Measurements from ENCODE around the gene FBXL19.

The FBXL19 gene

DNA sequence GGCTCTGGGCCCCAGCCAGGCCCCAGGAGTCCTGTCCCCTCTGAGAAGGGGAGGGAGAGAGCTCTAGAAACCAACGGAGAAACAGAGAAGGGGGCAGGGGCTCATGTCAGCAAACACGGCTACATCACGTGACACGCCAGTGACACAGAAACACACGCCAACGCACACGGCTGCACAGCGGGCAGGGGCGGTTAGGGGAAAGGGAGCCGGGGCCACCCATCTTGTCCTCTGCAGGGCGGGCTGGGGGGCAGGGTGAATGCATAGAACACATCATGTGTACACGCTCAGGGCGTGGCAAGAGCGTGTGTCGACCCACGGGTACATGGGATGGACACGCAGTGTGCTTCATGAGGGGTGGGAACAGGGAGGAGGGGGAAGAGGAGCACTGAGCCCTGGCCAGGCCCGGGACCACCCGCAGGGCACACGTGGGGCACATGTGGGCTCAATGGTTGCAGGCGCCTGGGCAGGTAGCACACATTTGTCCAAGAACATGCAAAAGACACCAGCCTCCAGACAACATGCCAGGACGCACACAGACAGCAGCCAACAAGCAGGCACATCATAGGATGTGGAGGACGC lies 66.2 kb downstream of the FBXL19 start:
- H3K27me3 ChIP-seq (ENCODE audit: control insufficient read depth, insufficient read depth, low read length) = no peaks in the 10 kb centered on the region
- no peaks in the 10 kb centered on the region for H3K36me3 ChIP-seq (ENCODE audit: control insufficient read depth, low read depth, low read length)
- H3K4me1 ChIP-seq (ENCODE audit: control insufficient read depth, low read depth, low read length) = no peaks in the 10 kb centered on the region
- no peak overlapping the region for H3K27ac ChIP-seq (ENCODE audit: low read length)
- no peak overlapping the region for H3K9ac ChIP-seq (ENCODE audit: low read length)
- H3K4me3 ChIP-seq (ENCODE audit: low read length) = no peak overlapping the region
- no peaks in the 10 kb centered on the region for H3K9me3 ChIP-seq (ENCODE audit: control insufficient read depth, low read depth, low read length)

DNA sequence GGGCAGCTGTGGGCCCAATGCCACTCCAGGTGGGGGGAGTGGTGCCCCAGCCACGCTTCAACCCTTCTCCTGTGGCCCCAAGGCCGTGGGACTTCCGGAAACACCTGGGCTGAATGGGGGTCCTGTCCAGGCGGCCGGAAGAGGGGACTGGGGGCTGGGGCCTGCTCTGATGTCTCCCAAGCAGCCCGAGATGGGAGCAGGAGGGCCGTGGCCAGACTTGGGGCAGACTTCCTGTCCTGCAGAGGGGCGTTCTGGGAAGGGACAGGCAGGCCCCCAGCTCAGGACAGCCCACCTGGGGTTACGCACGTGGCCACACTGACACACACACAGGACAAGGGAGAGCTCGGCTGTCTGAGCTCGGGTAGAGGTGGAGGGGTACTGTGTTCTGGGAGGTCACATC lies 66.7 kb downstream of the FBXL19 start:
- no peak overlapping the region for H3K4me3 ChIP-seq (ENCODE audit: low read length)
- no peaks in the 10 kb centered on the region for H3K36me3 ChIP-seq (ENCODE audit: control insufficient read depth, low read depth, low read length)
- no peak overlapping the region for H3K9ac ChIP-seq (ENCODE audit: low read length)
- no peaks in the 10 kb centered on the region for H3K9me3 ChIP-seq (ENCODE audit: control insufficient read depth, low read depth, low read length)
- no peak overlapping the region for H3K27ac ChIP-seq (ENCODE audit: low read length)
- no peaks in the 10 kb centered on the region for H3K4me1 ChIP-seq (ENCODE audit: control insufficient read depth, low read depth, low read length)
- no peaks in the 10 kb centered on the region for H3K27me3 ChIP-seq (ENCODE audit: control insufficient read depth, insufficient read depth, low read length)

DNA sequence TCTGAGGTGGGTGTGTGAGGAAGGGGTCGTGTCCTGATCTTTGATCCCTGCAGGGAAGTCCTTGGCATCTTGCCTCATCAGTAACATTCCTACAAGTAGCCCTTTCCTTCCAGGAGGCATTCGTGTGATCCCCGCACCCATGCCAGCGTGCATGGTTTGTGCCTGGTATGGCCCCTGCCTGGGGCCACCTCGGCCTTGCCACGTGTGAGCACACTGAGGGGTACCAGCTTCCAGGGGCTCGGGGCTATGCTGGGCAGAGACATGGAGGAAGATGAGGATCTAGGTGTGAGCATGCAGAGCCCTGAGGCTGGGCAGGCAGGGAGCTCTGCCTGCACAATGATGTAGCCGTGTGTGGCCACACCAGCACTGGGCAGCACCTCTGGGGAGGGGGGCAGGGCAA lies 67.7 kb downstream of the FBXL19 start:
- Histone ChIP-seq H3K27me3 (ENCODE audit: control insufficient read depth, insufficient read depth, low read length) (no peaks in the 10 kb centered on the region), H3K4me3 (ENCODE audit: low read length) (no peak overlapping the region), H3K36me3 (ENCODE audit: control insufficient read depth, low read depth, low read length) (no peaks in the 10 kb centered on the region), H3K27ac (ENCODE audit: low read length) (no peak overlapping the region), H3K4me1 (ENCODE audit: control insufficient read depth, low read depth, low read length) (no peaks in the 10 kb centered on the region), H3K9me3 (ENCODE audit: control insufficient read depth, low read depth, low read length) (no peaks in the 10 kb centered on the region), H3K9ac (ENCODE audit: low read length) (no peak overlapping the region)

DNA sequence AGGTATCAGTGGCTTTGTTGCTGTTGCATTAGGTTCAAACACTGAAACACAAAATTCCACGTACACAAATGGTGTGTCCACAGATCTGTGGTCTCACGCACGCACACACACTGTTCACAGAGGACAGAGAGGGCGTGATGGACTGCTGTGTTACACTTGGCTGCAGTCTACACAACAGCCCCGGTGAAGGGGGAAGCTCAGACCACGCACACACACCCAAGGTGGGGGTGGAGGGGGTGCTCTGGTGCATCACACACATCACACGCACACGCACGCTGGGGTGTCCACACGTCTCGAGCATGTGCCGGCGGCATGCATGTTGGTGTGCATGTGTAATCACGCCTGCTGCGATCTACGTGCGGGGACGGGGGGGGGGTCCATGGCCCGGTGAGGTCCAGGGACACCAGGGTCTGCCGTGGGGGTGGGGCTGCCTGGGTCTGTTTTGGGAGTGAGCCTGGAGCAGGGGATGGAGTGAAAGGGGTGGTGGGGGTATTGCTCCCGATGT lies 69.0 kb downstream of the FBXL19 start:
- Histone ChIP-seq H3K9ac (ENCODE audit: low read length) (no peak overlapping the region), H3K9me3 (ENCODE audit: control insufficient read depth, low read depth, low read length) (no peaks in the 10 kb centered on the region), H3K36me3 (ENCODE audit: control insufficient read depth, low read depth, low read length) (no peaks in the 10 kb centered on the region), H3K27ac (ENCODE audit: low read length) (no peak overlapping the region), H3K27me3 (ENCODE audit: control insufficient read depth, insufficient read depth, low read length) (peaks cover 6% of the 10 kb centered on the region), H3K4me3 (ENCODE audit: low read length) (no peak overlapping the region), H3K4me1 (ENCODE audit: control insufficient read depth, low read depth, low read length) (peaks cover 5% of the 10 kb centered on the region)

DNA sequence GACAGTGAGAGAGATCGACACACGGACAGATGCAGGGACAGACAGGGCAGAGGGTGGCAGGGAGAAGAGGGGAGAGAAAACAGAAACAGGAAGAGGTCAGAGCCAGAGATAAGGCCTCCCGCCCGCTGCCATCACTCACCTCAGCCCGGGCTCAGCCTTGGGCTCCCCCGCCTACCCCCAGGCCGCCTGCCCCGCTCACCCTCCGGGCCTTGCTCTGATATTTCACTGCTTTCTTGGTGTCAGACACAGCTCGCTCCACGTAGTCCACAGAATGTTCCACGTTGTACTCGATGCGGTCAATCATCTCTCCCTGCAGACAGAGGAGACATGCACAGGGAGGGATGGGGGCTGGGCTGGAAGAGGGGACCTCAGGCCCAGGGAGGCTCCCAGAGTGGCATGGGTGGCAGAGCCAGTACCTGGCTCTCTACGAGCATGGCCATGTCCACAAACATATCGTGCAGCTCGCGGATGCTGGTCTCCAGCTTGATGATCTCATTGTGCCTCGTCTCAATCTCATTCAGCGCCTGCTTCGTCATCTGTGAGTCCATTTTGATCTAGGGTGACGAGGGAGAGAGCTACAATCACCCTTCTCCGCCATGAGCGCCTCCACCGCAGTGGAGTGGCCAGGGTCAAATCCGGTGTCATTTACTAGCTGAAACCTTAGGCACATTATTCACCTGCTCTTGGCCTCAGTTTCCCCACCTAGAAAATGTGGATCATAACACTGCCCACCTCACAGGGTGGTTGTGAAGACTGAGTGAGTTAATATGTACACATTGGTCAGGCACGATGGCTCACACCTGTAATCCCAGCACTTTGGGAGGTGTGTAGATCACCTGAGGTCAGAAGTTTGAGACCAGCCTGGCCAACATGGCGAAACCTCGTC lies 69.8 kb downstream of the FBXL19 start:
- H3K4me3 ChIP-seq (ENCODE audit: low read length) = no peak overlapping the region
- peaks cover 13% of the 10 kb centered on the region for H3K27me3 ChIP-seq (ENCODE audit: control insufficient read depth, insufficient read depth, low read length)
- no peak overlapping the region for H3K9ac ChIP-seq (ENCODE audit: low read length)
- H3K4me1 ChIP-seq (ENCODE audit: control insufficient read depth, low read depth, low read length) = peaks cover 5% of the 10 kb centered on the region
- no peaks in the 10 kb centered on the region for H3K36me3 ChIP-seq (ENCODE audit: control insufficient read depth, low read depth, low read length)
- no peaks in the 10 kb centered on the region for H3K9me3 ChIP-seq (ENCODE audit: control insufficient read depth, low read depth, low read length)
- H3K27ac ChIP-seq (ENCODE audit: low read length) = no peak overlapping the region

DNA sequence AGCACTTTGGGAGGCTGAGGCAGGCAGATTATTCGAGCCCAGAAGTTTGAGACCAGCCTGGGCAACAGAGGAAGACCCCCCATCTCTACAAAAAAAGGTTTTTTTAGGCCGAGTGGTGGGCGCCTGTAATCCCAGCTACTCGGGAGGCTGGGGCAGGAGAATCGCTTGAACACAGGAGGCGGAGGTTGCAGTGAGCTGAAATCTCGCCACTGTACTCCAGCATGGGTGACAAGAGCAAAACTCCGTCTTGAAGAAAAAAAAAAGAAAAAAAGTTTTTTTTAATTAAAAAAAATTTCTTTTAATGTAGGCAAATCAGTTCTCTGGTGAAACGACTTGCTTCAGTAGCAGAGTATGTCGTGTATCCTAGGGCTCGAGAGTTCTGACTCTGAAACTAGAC lies 72.6 kb downstream of the FBXL19 start:
- H3K27ac ChIP-seq (ENCODE audit: low read length) = no peak overlapping the region
- peaks cover 13% of the 10 kb centered on the region for H3K27me3 ChIP-seq (ENCODE audit: control insufficient read depth, insufficient read depth, low read length)
- H3K9ac ChIP-seq (ENCODE audit: low read length) = peak overlapping the region; percentile 36
- H3K9me3 ChIP-seq (ENCODE audit: control insufficient read depth, low read depth, low read length) = no peaks in the 10 kb centered on the region
- peaks cover 5% of the 10 kb centered on the region for H3K4me1 ChIP-seq (ENCODE audit: control insufficient read depth, low read depth, low read length)
- H3K36me3 ChIP-seq (ENCODE audit: control insufficient read depth, low read depth, low read length) = no peaks in the 10 kb centered on the region
- H3K4me3 ChIP-seq (ENCODE audit: low read length) = peak overlapping the region; percentile 74

DNA sequence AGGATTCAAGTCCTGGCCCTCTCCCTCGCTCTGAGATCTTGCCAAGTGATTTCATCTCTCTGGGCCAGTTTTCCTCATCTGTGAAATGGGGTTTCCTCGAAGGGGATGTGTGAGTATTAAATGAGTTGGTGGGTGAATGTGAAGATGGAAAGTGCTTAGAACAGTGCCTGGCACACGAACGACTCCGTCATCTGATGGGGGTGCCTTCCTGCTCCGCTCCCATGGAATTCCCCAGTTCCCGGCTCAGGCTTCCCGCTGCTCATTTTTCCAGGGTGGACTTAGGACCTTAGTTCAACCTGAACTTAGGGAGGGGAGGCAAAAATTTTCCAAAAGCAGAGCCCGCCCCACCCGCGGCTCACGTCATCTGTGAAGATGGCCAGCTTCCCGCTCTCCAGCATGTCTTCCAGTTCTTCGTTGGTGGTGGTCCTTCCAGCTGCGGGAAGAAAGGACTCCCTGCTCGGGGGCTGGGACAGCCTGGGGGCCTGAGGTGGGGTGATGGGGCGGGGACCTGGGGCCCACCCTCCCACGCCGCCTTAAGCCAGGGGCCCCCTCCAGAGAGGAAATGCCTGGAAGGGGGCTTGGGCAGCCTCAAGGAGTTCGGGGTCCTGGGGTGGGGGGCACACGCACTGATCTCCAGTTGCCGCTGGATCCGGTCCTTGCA lies 73.1 kb downstream of the FBXL19 start:
- Histone ChIP-seq H3K27me3 (ENCODE audit: control insufficient read depth, insufficient read depth, low read length) (peaks cover 13% of the 10 kb centered on the region), H3K4me3 (ENCODE audit: low read length) (peak overlapping the region; percentile 74), H3K4me1 (ENCODE audit: control insufficient read depth, low read depth, low read length) (peaks cover 5% of the 10 kb centered on the region), H3K9me3 (ENCODE audit: control insufficient read depth, low read depth, low read length) (no peaks in the 10 kb centered on the region), H3K36me3 (ENCODE audit: control insufficient read depth, low read depth, low read length) (no peaks in the 10 kb centered on the region), H3K9ac (ENCODE audit: low read length) (peak overlapping the region; percentile 36), H3K27ac (ENCODE audit: low read length) (no peak overlapping the region)

DNA sequence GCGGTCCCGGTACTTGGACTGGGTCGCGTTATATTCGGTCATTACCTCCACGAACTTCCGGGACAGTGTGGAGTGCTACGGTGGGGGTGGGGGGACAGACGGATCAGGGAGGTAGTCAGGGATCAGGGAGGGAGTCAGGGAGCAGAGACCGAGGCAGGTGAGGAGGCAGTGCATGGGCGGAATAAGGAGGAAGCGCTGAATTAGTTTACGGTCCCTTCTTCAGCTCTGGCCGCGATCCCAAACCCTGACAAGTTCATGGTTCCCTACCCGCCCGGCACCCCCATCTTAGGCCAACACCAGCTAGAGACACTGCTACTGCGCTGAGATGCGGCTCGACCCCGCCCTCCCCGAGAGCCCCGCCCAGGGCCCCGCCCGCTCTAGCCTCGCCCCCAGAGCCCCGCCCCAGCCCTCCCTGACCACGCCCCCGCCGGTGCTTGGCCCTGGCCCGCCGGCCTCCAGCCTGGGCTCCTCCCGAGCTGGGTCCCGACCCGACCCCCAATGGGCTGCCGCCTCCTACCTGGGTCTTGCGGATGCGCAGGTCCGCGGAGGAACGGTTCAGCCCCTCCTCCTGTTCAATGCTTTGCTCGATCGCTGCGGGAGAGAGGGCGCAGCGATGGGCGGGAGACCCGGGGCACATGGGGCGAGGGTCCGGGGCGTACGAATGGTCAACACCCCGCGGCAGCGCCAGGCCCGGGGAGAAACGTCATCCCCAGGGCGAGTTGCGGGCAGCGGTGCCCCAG lies 73.8 kb downstream of the FBXL19 start:
- peaks cover 5% of the 10 kb centered on the region for H3K4me1 ChIP-seq (ENCODE audit: control insufficient read depth, low read depth, low read length)
- H3K4me3 ChIP-seq (ENCODE audit: low read length) = peak overlapping the region; percentile 74
- H3K36me3 ChIP-seq (ENCODE audit: control insufficient read depth, low read depth, low read length) = no peaks in the 10 kb centered on the region
- peaks cover 13% of the 10 kb centered on the region for H3K27me3 ChIP-seq (ENCODE audit: control insufficient read depth, insufficient read depth, low read length)
- H3K9me3 ChIP-seq (ENCODE audit: control insufficient read depth, low read depth, low read length) = no peaks in the 10 kb centered on the region
- no peak overlapping the region for H3K27ac ChIP-seq (ENCODE audit: low read length)
- H3K9ac ChIP-seq (ENCODE audit: low read length) = peak overlapping the region; percentile 42

DNA sequence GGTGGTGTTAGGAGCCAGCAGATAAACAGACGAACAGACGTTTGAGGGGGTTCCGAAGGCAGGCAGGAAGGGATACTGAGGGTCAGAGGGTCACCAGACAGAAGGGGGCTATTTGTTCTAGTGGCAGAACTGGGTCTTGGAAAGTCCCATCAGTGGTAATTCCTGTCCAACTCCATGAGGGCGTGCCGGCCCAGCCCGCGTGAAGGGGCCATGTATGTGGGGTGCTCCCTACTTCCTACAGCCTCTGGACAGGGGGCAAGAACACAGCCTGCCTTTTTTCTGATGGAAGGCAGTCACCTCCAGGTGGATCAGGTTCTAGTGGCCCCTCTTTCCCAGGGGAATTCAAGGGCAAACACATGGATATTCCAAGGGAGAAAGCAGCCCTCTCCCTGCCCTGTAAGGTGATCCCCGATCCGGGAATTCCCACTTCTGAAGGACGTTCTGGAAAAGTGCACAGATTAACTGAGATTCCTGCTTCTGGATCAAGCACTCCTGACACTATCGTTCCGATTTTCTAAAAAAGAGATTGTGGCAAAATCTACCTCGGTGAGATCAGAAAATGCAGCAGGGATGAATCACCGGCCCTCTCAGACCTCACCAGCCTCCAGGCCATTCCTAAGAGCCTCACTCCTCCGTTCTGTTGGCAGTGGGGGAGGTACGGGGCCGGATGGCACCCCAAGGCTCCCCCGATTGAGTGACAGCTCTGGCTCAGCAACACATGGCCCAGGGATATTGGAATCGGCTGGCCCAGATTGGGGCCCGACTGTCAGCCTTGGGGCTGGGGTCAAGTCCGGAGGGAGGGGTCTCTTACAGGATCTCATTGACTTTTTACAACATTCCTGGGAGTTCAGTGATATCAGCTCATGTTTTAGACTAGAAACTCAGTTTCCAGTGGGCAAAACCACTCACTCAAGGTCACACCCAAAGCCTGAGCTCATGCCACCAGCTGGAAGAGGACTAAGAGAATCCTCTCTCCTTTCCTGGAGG lies 74.6 kb downstream of the FBXL19 start:
- Histone ChIP-seq H3K27me3 (ENCODE audit: control insufficient read depth, insufficient read depth, low read length) (peaks cover 13% of the 10 kb centered on the region), H3K9ac (ENCODE audit: low read length) (peak overlapping the region; percentile 42), H3K4me3 (ENCODE audit: low read length) (peak overlapping the region; percentile 72), H3K36me3 (ENCODE audit: control insufficient read depth, low read depth, low read length) (no peaks in the 10 kb centered on the region), H3K9me3 (ENCODE audit: control insufficient read depth, low read depth, low read length) (no peaks in the 10 kb centered on the region), H3K4me1 (ENCODE audit: control insufficient read depth, low read depth, low read length) (peaks cover 5% of the 10 kb centered on the region), H3K27ac (ENCODE audit: low read length) (no peak overlapping the region)

Measured in iPS-18a (cell line).